Astrocyte of the spinal cord (primary cell): Measurements from ENCODE around the gene GCNT2.

Experiments used
- DNase-seq: peaks from one replicate; pipeline ENCODE4 v3.0.0; 2011; ENCODE audit warnings: low read depth, low spot score
- H3K4me3 ChIP-seq: 2 replicates; pipeline ENCODE4 v1.5.1; 2011; ENCODE audit warnings: low read depth, mild to moderate bottlenecking, low read length, moderate library complexity
- in situ Hi-C: cut with HindIII; loops from 2 replicates; pipeline ENCODE4 v1.10.0; 2017; ENCODE audit warnings: low sequenced_read_pairs
- TF ChIP-seq, protein P1 (sequence below): IDR thresholded peaks from 2 replicates; pipeline ENCODE4 v1.5.1; 2012; ENCODE audit warnings: low read depth, mild to moderate bottlenecking, low read length, inconsistent platforms

GCNT2 gene

DNA sequence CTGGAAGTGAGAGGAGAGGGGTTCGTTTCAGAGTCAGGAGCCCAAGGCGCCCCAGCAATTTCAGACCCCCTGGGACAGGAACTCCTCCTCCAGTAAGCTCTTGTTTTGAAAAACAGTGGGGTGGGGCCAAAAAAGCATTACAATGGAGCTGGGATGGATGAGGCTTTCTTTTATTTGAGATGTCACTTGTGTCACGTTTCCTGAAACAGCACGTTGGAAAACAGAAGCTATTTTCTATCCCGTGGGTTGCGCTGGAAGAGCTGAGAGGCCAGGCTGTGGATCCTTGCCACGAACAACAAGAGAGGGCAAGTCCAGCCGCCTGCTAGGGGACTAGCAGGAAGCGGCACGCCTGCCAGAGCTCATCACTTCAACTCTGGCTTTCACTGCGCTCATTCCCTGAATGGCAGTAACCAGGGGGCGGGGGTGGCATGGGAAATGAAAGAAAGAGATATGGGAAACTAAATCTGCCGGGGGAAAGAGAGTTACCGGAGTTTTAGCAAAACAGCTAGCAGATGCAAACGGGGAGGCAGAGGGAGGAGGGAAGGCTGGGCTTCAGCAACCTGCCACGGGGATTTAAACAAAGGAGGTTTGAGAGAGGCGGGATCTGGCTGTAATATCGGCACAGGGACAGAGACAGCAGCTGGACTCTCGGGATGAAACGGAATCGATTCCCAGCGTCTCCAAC, 34.6 kb downstream of the GCNT2 start:
- DNase-seq = peak; percentile 32
- in situ Hi-C loops = no loop called here
- peak overlapping the region; percentile 44 for H3K4me3 ChIP-seq
- TF ChIP-seq, protein P1, sequence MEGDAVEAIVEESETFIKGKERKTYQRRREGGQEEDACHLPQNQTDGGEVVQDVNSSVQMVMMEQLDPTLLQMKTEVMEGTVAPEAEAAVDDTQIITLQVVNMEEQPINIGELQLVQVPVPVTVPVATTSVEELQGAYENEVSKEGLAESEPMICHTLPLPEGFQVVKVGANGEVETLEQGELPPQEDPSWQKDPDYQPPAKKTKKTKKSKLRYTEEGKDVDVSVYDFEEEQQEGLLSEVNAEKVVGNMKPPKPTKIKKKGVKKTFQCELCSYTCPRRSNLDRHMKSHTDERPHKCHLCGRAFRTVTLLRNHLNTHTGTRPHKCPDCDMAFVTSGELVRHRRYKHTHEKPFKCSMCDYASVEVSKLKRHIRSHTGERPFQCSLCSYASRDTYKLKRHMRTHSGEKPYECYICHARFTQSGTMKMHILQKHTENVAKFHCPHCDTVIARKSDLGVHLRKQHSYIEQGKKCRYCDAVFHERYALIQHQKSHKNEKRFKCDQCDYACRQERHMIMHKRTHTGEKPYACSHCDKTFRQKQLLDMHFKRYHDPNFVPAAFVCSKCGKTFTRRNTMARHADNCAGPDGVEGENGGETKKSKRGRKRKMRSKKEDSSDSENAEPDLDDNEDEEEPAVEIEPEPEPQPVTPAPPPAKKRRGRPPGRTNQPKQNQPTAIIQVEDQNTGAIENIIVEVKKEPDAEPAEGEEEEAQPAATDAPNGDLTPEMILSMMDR = no peak

GRCh38 chr6:10556589-10556988, 35.4 kb downstream of the GCNT2 start:
- in situ Hi-C loops = no loop called here
- TF ChIP-seq, protein P1 = no peak
- H3K4me3 ChIP-seq = peak overlapping the region; percentile 44
- no peak for DNase-seq

- no peak overlapping the region for H3K4me3 ChIP-seq
- in situ Hi-C loops = no loop called here
- DNase-seq = no peak
- TF ChIP-seq, protein P1 = no peak
Measured at GRCh38 chr6:10556992-10557391, 35.8 kb downstream of the GCNT2 start.

GRCh38 chr6:10557913-10558312, 36.8 kb downstream of the GCNT2 start:
- TF ChIP-seq, protein P1 = no peak
- DNase-seq = no peak
- H3K4me3 ChIP-seq = no peak overlapping the region
- in situ Hi-C loops = no loop called here

GRCh38 chr6:10558565-10558964, 37.4 kb downstream of the GCNT2 start:
- no peak for DNase-seq
- no peak overlapping the region for H3K4me3 ChIP-seq

DNA sequence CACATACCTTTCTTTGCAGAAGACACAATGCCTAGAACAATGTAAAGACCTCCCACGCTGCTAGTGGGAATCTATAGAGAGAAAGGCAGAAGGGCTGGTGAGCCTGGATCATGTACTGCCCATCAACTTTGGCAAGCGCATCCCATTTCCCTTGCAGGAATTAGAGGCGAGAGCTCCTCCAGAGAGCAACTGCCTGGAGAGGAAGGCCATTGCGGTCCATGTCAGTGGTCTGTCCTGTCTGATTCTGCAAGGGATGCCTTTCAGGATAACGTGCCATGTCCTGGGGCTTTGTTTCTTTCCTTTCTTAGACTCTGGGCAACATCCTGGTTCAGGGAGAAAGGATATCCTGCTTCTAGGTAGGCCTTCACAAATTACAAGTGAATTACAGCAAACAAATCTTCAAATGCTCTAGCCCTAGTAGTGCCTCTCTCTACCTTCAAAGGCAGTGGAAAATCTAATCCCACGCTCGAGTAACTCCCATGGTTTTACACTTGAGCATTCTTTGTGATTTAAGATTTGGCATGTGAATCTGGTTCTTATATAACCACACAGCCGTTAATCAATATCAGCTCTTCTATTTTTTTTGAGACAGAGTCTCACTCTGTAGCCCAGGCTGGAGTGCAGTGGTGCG, 38.5 kb downstream of the GCNT2 start:
- TF ChIP-seq, protein P1 = no peak
- H3K4me3 ChIP-seq = no peak overlapping the region
- DNase-seq = no peak
- in situ Hi-C loops = no loop called here

More at GRCh38 chr6:10558565-10558964, 37.4 kb downstream of the GCNT2 start:
- TF ChIP-seq, protein P1 = no peak
- in situ Hi-C loops = no loop called here
